ENCODE measurements around the gene MCUR1. TPM values are rescaled to one million over a fixed set of nuclear protein-coding genes. Genes with fewer than 3 reads are reported as not detected.

The MCUR1 gene
- total and polyA plus RNA-seq, 8 donors: 2.3 to 16.4 (median 8.9) TPM

- Histone ChIP-seq H3K27me3 (no peaks in the 10 kb centered on the region), H3K4me3 (peak overlapping the region; percentile 88 to 97 (median 90)), H3K9me3 (no peaks in the 10 kb centered on the region), H3K4me1 (peaks cover 10 to 44% (median 41%) of the 10 kb centered on the region in 4 donors), H3K36me3 (no peaks in the 10 kb centered on the region), H3K27ac (peak overlapping the region; percentile 91 to 98 (median 97))
- TF ChIP-seq, protein P1, sequence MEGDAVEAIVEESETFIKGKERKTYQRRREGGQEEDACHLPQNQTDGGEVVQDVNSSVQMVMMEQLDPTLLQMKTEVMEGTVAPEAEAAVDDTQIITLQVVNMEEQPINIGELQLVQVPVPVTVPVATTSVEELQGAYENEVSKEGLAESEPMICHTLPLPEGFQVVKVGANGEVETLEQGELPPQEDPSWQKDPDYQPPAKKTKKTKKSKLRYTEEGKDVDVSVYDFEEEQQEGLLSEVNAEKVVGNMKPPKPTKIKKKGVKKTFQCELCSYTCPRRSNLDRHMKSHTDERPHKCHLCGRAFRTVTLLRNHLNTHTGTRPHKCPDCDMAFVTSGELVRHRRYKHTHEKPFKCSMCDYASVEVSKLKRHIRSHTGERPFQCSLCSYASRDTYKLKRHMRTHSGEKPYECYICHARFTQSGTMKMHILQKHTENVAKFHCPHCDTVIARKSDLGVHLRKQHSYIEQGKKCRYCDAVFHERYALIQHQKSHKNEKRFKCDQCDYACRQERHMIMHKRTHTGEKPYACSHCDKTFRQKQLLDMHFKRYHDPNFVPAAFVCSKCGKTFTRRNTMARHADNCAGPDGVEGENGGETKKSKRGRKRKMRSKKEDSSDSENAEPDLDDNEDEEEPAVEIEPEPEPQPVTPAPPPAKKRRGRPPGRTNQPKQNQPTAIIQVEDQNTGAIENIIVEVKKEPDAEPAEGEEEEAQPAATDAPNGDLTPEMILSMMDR (IDR thresholded peaks at IDR 0.05): no peak
- TF ChIP-seq POLR2AphosphoS5 (IDR thresholded peaks at IDR 0.05): no peak
- TF ChIP-seq POLR2A (IDR thresholded peaks at IDR 0.05): no peak
- TF ChIP-seq EP300 (IDR thresholded peaks at IDR 0.05): no peak
- intact Hi-C loops (cut with DNase I; ENCODE audit: low total_unique reads): no loop called here
- peak; percentile 58 to 89 for DNase-seq
- 0% methylated on average over 4 to 56 of the region's 56 CpGs for WGBS, 5 donors
Measured at GRCh38 chr6:13813621-13814175, 659 bp downstream of the MCUR1 start.

- 30 to 45% (median 40%) methylated on average over 7 of the region's 7 CpGs for WGBS, 5 donors
- peak overlapping the region in 3 of 5 donors; percentile 97 to 98 (median 98) for H3K27ac ChIP-seq
- H3K36me3 ChIP-seq: no peaks in the 10 kb centered on the region
- DNase-seq: peak in 1 of 2 donors; percentile 13
- peaks cover 10 to 44% (median 41%) of the 10 kb centered on the region in 4 donors for H3K4me1 ChIP-seq
- H3K4me3 ChIP-seq: peak overlapping the region; percentile 88 to 97 (median 90)
- H3K9me3 ChIP-seq: no peaks in the 10 kb centered on the region
- TF ChIP-seq, protein P1 (IDR thresholded peaks at IDR 0.05): no peak
- TF ChIP-seq POLR2AphosphoS5 (IDR thresholded peaks at IDR 0.05): no peak
- no peak for TF ChIP-seq POLR2A (IDR thresholded peaks at IDR 0.05)
- TF ChIP-seq EP300 (IDR thresholded peaks at IDR 0.05): no peak
- no peaks in the 10 kb centered on the region for H3K27me3 ChIP-seq
- intact Hi-C loops (cut with DNase I; ENCODE audit: low total_unique reads): no loop called here
Measured at GRCh38 chr6:13813026-13813425, 1.3 kb downstream of the MCUR1 start.

DNA sequence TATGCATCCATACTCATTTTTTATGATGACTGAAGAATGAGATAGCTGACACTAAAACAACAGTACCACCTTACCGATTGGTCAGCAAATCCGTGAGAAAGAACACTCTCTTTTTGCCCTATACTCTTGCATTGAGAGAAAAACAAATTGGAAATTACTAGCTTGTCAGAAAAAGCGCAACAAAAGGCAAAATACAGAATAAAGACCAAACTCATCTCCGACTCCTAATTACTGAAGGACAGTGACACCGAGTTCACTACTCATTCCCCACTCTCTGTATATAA, 2.1 kb downstream of the MCUR1 start:
- no peaks in the 10 kb centered on the region for H3K27me3 ChIP-seq
- TF ChIP-seq, protein P1 (IDR thresholded peaks at IDR 0.05): no peak
- TF ChIP-seq POLR2A (IDR thresholded peaks at IDR 0.05) (no peak), POLR2AphosphoS5 (IDR thresholded peaks at IDR 0.05) (no peak), EP300 (IDR thresholded peaks at IDR 0.05) (no peak)
- H3K27ac ChIP-seq: peak overlapping the region in 2 of 5 donors; percentile 57 to 97
- no peaks in the 10 kb centered on the region for H3K36me3 ChIP-seq
- no peaks in the 10 kb centered on the region for H3K9me3 ChIP-seq
- DNase-seq: no peak
- WGBS, 5 donors: 93 to 98% (median 95%) methylated on average over 5 of the region's 5 CpGs
- no peak overlapping the region for H3K4me3 ChIP-seq
- intact Hi-C loops (cut with DNase I; ENCODE audit: low total_unique reads): no loop called here
- peaks cover 10 to 44% (median 41%) of the 10 kb centered on the region in 4 donors for H3K4me1 ChIP-seq

GRCh38 chr6:13811627-13812358, 2.6 kb downstream of the MCUR1 start:
- peak overlapping the region in 4 of 5 donors; percentile 16 to 97 (median 50) for H3K27ac ChIP-seq
- H3K4me3 ChIP-seq: no peak overlapping the region
- 52 to 58% (median 55%) methylated on average over 8 of the region's 8 CpGs for WGBS, 5 donors
- peak in 1 of 2 donors; percentile 14 for DNase-seq
- no peaks in the 10 kb centered on the region for H3K9me3 ChIP-seq
- H3K4me1 ChIP-seq: peaks cover 10 to 44% (median 41%) of the 10 kb centered on the region in 4 donors
- H3K36me3 ChIP-seq: peaks cover 0 to 4% (median 1%) of the 10 kb centered on the region in 4 donors
- H3K27me3 ChIP-seq: no peaks in the 10 kb centered on the region
- intact Hi-C loops (cut with DNase I; ENCODE audit: low total_unique reads): no loop called here
- no peak for TF ChIP-seq POLR2AphosphoS5 (IDR thresholded peaks at IDR 0.05)
- no peak for TF ChIP-seq POLR2A (IDR thresholded peaks at IDR 0.05)
- TF ChIP-seq EP300 (IDR thresholded peaks at IDR 0.05): no peak
- TF ChIP-seq, protein P1 (IDR thresholded peaks at IDR 0.05): no peak
